Measurements from ENCODE around the gene DNAJC25.

DNA sequence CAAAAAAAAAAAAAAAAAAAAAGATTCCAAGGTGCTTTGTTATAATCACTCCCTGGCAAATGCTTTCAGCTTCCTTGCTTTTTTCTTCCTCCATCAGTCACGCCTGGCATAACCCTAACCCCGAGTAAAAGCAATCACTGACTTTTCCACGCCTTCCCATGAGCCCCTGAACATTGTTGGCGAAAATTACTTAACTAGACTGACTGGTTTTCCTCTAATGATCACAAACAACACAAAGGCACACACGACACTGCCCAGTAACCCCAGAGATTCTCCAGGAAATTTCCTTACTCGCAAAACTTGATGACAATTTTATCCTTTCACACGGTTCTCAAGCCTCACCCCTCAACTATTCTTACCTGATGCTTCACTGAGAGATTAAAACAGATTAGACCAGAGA lies 20.3 kb upstream of the DNAJC25 start:
- no peak for TF ChIP-seq CTCF (IDR thresholded peaks at IDR 0.05)
- no peak for TF ChIP-seq POLR2AphosphoS5 (IDR thresholded peaks at IDR 0.05)
